BLaER1 (cell line): ENCODE data around the gene RTL10.
A peak's percentile ranks its signal among the peaks of the same experiment; 100 is the strongest.

Experiments
- H3K27ac ChIP-seq: shearing (Covaris generic); formaldehyde crosslinking; 2 replicates; pipeline ENCODE4 v1.8.1; 2022
- H3K27me3 ChIP-seq: shearing (Covaris generic); formaldehyde crosslinking; 2 replicates; pipeline ENCODE4 v1.8.1; 2022
- H3K36me3 ChIP-seq: shearing (Covaris generic); formaldehyde crosslinking; 2 replicates; pipeline ENCODE4 v1.8.1; 2022
- H3K4me1 ChIP-seq: shearing (Covaris generic); formaldehyde crosslinking; 2 replicates; pipeline ENCODE4 v1.8.1; 2022
- H3K4me2 ChIP-seq: shearing (Covaris generic); formaldehyde crosslinking; 2 replicates; pipeline ENCODE4 v1.8.1; 2022
- H3K4me3 ChIP-seq: shearing (Covaris generic); formaldehyde crosslinking; 2 replicates; pipeline ENCODE4 v1.8.1; 2022
- H3K9ac ChIP-seq: shearing (Covaris generic); formaldehyde crosslinking; 2 replicates; pipeline ENCODE4 v1.8.1; 2022
- H3K9me3 ChIP-seq: shearing (Covaris generic); formaldehyde crosslinking; 2 replicates; pipeline ENCODE4 v1.8.1; 2022
- H4K20me1 ChIP-seq: shearing (Covaris generic); formaldehyde crosslinking; 2 replicates; pipeline ENCODE4 v1.8.1; 2022
- Cebpa-rat ChIP-seq: shearing (Covaris generic); IDR thresholded peaks from 2 replicates; pipeline ENCODE4 v1.8.1; 2022

Gene RTL10

DNA sequence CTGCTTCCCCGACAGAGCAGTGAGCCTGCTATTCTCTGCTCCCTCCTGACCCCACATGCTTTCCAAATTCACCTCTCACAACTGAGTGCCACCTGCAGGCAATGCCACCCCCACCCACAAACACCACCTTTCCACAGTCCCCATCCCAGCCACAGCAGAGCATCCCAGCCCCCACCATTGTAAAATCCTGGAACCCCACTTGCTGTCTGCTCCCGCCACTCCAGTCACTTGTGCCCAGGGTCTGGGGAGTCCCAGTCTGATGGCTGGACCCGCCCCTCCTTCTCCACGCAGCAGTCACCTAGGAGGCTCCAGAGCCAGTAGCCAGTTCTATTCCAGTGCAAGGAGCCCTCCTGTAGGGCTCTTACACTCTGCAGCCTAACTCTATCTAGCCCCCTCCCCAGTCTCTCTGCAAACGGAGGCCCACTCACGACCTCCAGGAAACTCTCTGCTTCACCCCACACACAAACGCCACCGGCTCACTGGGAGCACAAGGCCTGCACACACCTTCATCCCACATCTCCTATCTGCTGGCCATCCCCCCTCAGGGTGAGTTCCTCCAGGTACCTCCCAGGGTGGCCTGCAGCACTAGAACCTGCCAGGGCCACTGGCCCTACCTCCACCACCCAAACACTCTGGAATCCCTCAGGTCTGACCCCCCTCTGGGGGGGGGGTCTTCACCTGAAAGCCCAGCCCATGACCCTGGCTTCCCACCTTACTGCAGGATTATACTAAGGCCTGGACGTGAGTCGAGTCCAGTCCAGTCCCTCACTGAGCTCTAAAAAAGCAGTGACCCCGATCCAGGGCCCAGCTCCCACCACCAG lies 1.4 kb downstream of the RTL10 start:
- peaks cover 62% of the 10 kb centered on the region for H4K20me1 ChIP-seq
- peak overlapping the region; percentile 93 for H3K4me3 ChIP-seq
- peaks cover 43% of the 10 kb centered on the region for H3K36me3 ChIP-seq
- no peaks in the 10 kb centered on the region for H3K9me3 ChIP-seq
- TF ChIP-seq Cebpa-rat, result no peak
- peaks cover 37% of the 10 kb centered on the region for H3K4me1 ChIP-seq
- peak overlapping the region; percentile 92 for H3K27ac ChIP-seq
- peak overlapping the region; percentile 96 for H3K9ac ChIP-seq
- peak overlapping the region; percentile 97 for H3K4me2 ChIP-seq
- no peaks in the 10 kb centered on the region for H3K27me3 ChIP-seq

DNA sequence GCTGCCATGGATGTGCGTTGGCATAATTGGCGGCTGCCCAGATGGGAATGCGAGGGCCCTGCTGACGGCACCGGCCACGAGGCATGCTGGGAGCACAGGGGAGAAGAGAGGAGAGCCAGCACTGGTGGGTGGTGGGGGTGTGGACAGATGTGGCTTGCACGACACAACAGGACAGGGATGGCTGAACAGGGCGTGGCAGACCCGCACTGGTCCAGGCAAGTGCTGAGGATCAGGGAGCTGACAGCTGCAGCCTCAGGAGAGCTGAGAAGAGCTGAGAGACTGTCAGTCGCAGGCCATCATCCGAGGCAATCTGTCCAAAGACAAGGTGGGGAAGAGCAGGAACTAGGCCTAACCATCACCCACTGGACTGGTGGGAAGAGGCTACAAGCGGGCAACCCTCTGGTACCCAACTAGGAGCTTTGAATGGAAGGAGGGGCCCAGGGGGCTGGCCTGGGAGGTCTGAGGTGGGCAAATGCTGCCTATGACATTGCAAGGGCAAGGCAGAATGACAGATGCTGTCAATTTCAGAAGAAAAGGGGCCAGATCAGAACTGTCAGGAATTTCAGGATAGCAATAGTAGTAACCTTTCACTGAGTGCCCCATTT lies 2.4 kb downstream of the RTL10 start:
- peak overlapping the region; percentile 93; the same call in 1 of the 2 replicates for H3K4me3 ChIP-seq
- peak overlapping the region; percentile 97 for H3K4me2 ChIP-seq
- H4K20me1 ChIP-seq, result peaks cover 72% of the 10 kb centered on the region
- peaks cover 48% of the 10 kb centered on the region for H3K36me3 ChIP-seq
- no peaks in the 10 kb centered on the region for H3K27me3 ChIP-seq
- peak overlapping the region; percentile 96; the same call in 1 of the 2 replicates for H3K9ac ChIP-seq
- TF ChIP-seq Cebpa-rat, result no peak
- no peak overlapping the region for H3K27ac ChIP-seq
- H3K4me1 ChIP-seq, result peaks cover 41% of the 10 kb centered on the region
- no peaks in the 10 kb centered on the region for H3K9me3 ChIP-seq

DNA sequence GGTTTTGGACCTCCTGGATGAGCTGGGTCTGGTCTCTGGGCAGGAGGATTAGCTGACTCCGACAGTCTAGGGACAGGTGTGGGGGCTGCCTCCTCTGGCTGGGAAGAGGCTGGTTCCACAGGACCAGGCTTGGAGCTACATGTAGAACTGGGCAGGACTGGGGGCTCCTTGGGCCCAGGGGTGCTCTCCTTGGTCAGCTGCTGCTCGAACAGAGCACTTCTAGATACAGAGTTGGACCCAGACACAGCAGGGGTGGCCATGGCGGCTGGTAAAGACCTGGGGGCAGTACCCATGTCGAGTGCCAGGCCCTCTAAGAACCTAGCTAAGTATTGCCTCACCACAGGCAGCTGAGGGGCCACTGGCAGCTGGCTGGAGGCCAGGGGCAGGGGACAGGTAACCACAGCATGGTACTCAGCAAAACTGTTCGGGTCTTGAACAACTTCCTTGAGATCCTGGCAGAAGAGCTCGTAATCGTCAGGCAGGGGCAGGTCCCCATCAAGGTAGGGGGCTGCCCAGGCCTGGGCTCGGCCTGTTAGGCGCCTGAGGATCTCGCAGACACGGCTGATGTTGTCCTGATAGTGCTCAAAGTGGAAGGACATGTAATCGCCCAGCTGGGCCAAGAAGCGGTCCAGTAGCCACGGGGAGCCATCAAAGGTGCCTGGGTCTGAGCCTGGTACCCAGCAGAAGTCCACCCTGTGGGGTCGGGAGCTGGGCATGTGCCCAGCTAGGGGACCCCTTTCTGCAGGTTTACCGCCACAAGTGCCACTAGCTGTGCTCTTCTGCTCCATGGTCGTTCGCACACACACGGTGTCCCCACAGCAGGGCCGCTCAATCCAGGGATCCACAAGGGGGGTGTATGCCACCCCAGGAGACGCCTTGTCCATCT lies 3.1 kb downstream of the RTL10 start:
- peaks cover 56% of the 10 kb centered on the region for H3K36me3 ChIP-seq
- peaks cover 43% of the 10 kb centered on the region for H3K4me1 ChIP-seq
- H3K27ac ChIP-seq, result 0 out of 2 replicates have a peak overlapping the region, but pooled peaks have one; percentile 7
- no peaks in the 10 kb centered on the region for H3K27me3 ChIP-seq
- H3K4me2 ChIP-seq, result no peak overlapping the region
- peaks cover 80% of the 10 kb centered on the region for H4K20me1 ChIP-seq
- H3K9ac ChIP-seq, result no peak overlapping the region
- TF ChIP-seq Cebpa-rat, result no peak
- H3K9me3 ChIP-seq, result no peaks in the 10 kb centered on the region
- H3K4me3 ChIP-seq, result no peak overlapping the region

DNA sequence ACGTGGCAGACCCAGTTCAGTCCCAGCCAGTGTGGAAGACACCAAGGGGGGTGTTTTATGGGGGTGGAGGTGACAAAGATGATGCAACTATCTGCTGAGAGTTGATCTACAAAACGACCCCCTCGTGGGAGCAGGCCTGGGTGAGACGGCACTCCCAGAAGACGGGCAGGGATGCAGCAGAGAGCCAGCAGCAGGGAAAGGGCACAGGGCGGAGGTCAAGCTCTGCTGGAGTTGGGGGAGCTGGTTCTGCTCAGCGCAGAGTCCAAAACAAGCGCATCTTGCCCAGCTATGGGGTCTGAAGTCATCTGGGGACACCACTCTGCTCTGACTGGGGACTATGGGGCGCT lies 3.9 kb downstream of the RTL10 start:
- Histone ChIP-seq H3K36me3 (peaks cover 59% of the 10 kb centered on the region), H3K4me2 (no peak overlapping the region), H3K4me1 (peaks cover 43% of the 10 kb centered on the region), H3K9ac (no peak overlapping the region), H3K9me3 (no peaks in the 10 kb centered on the region), H3K27me3 (no peaks in the 10 kb centered on the region), H3K4me3 (no peak overlapping the region), H4K20me1 (peaks cover 88% of the 10 kb centered on the region), H3K27ac (0 out of 2 replicates have a peak overlapping the region, but pooled peaks have one; percentile 7)
- no peak for TF ChIP-seq Cebpa-rat

DNA sequence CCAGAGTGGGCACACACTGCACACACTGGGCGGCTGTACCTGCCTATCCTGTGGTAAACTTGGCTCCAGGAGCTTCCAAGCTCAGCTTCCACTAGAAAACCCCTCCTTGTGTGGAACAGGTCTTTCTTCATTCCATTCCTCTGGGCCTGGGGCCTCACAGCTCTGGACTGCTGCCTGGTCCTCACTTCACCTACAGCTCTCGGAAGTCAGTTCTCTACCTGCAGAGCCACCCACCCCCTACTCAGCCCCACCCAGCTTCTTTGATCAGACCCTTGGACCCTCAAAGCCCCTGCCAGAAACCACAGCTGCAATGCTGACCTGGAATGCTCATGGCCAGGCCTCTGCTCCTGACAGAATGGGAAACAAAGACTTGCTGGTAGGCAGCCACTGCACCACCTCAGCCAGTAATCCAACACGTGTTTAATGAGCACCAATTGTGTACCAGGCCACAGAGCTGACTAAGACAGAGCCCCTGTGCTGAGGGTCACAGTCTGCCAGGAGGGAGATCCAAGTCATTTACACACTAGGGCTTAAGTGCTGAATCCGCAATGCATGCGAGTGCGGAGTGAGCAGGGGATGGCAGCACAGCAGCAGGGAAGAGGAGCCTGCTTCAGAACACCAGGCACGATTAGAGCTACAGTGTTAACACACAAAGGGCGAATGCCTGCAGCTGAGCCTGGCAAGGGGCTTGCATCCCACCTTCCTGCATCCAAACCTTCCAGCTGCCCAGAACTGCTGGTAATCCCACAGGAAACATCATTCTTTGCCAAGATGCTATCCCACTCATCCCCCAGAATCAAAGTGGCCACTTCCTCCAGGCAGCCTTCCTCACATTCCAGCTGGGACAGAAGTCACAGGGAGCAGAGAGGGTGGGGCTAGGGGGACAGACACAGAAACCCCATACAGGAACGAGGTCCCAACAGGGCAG lies 4.6 kb downstream of the RTL10 start:
- peaks cover 59% of the 10 kb centered on the region for H3K36me3 ChIP-seq
- H3K27me3 ChIP-seq, result no peaks in the 10 kb centered on the region
- H3K27ac ChIP-seq, result 0 out of 2 replicates have a peak overlapping the region, but pooled peaks have one; percentile 7
- H4K20me1 ChIP-seq, result peaks cover 94% of the 10 kb centered on the region
- no peaks in the 10 kb centered on the region for H3K9me3 ChIP-seq
- H3K4me1 ChIP-seq, result peaks cover 49% of the 10 kb centered on the region
- H3K9ac ChIP-seq, result no peak overlapping the region
- H3K4me3 ChIP-seq, result no peak overlapping the region
- H3K4me2 ChIP-seq, result no peak overlapping the region
- TF ChIP-seq Cebpa-rat, result no peak

DNA sequence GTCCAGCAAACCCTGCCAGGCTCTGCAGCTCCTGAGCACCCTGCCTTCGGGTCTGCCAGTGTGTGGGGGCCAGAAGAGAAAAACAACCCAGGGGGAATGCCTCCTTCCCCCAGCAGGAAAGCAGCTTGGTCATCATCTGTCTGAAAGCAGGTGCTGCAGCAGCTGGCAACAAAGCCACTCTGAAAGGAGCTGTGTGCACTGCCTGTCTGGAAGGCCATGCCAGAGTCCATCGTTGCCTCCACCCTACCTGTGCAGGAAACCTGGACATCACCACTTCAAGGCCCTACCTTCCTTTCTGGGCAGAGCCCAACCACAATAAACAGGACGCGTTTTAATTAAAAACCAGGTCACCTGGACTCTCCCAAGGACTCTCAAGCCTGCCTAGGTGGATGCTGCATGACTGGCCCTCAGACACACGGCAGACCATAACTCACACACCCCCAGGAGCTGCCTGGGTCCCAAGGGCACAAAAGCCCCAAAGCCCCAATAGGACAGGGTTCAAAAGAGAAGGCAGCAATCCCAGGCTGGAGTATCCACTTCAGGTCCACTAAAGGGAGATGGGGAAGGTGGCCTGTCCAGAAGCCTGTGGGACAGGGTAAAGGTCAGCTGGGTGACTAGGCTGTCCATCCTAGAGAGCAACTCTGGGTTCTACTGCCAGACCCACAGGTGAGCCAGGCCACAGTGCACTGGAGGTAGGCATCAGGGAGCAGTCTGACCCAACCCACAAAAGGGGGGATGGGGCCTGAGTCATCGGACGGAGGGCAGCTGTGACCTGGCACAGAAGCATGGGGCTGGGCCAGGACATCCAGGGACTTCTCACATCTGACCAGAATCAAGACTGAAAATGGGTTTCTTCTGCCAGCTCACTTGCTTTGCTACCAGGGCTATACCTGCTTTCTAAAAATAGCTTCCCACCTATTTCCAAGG lies 6.1 kb downstream of the RTL10 start:
- Histone ChIP-seq H3K4me1 (peaks cover 63% of the 10 kb centered on the region), H3K36me3 (peaks cover 59% of the 10 kb centered on the region), H3K4me3 (no peak overlapping the region), H3K27me3 (no peaks in the 10 kb centered on the region), H3K9ac (no peak overlapping the region), H3K4me2 (peak overlapping the region; percentile 15; the same call in 1 of the 2 replicates), H3K27ac (0 out of 2 replicates have a peak overlapping the region, but pooled peaks have one; percentile 12), H4K20me1 (peaks cover 100% of the 10 kb centered on the region), H3K9me3 (no peaks in the 10 kb centered on the region)
- TF ChIP-seq Cebpa-rat, result no peak

DNA sequence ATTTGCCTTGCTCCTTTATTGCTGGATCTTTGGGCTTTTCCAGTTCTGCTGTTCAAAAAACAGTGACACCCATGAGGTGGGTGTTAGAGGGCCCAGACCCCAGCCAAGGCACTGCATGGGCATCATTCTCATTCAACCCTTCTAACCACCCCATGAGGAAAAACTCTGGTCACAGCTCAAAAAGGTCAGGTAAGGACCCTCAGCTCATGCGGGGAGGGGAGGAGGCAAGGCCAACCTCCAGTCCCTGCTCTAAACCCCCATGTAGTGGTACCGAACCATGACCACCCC lies 7.4 kb downstream of the RTL10 start:
- Histone ChIP-seq H3K9me3 (no peaks in the 10 kb centered on the region), H3K4me1 (peaks cover 63% of the 10 kb centered on the region), H3K9ac (no peak overlapping the region), H3K27me3 (no peaks in the 10 kb centered on the region), H3K4me2 (no peak overlapping the region), H3K36me3 (peaks cover 54% of the 10 kb centered on the region), H3K27ac (0 out of 2 replicates have a peak overlapping the region, but pooled peaks have one; percentile 2), H4K20me1 (peaks cover 100% of the 10 kb centered on the region), H3K4me3 (no peak overlapping the region)
- TF ChIP-seq Cebpa-rat, result no peak
